ENCODE data around the gene RAB6A.

GRCh38 chr11:73710964-73711363, 49.9 kb downstream of the RAB6A start:
- TF ChIP-seq CTCF (IDR thresholded peaks at IDR 0.05) (no peak), POLR2A (IDR thresholded peaks at IDR 0.05) (no peak), EP300 (IDR thresholded peaks at IDR 0.05) (no peak)

Measured in sigmoid colon (tissue), 4 donors.